Hepatocyte (in vitro differentiated cells): ENCODE results near the gene EPAS1.

Source experiments
- CTCF ChIP-seq: fragments of 200-600 bp; sonication (generic); IDR thresholded peaks from 2 replicates; pipeline ENCODE4 v1.5.1; 2016; ENCODE audit warnings: antibody characterized with exemption, mild to moderate bottlenecking; ENCODE audit not compliant: poor library complexity
- EZH2 ChIP-seq: fragments of 200-600 bp; sonication (generic); IDR thresholded peaks from 2 replicates; pipeline ENCODE4 v1.6.1; 2016; ENCODE audit warnings: antibody characterized with exemption, mild to moderate bottlenecking, borderline replicate concordance
- EZH2phosphoT487 ChIP-seq: fragments of 200-600 bp; sonication (generic); IDR thresholded peaks from one replicate; pipeline ENCODE4 v1.6.1; 2018; ENCODE audit warnings: antibody characterized with exemption, mild to moderate bottlenecking, low read depth, moderate library complexity; ENCODE audit not compliant: unreplicated experiment, severe bottlenecking

- TF ChIP-seq CTCF (no peak), EZH2 (no peak), EZH2phosphoT487 (no peak)
These were observed 81.4 kb downstream of the EPAS1 start for GRCh38 chr2:46378616-46379015.
